Stimulated activated CD8-positive, alpha-beta memory T cell treated with anti-CD3 and anti-CD28 coated beads, Interleukin-4, amount 100 ng/mL, for 48 hours (primary cell): ENCODE results near the gene CHRNB4.

Source experiments
- DNase-seq: peaks from one replicate; pipeline ENCODE4 v3.0.0-alpha.2; 2020

CHRNB4 gene

GRCh38 chr15:78630886-78631633 is 9.9 kb downstream of the CHRNB4 start:
- no peak for DNase-seq

- DNase-seq: no peak
These were observed 11.3 kb downstream of the CHRNB4 start for GRCh38 chr15:78629716-78630065.

DNA sequence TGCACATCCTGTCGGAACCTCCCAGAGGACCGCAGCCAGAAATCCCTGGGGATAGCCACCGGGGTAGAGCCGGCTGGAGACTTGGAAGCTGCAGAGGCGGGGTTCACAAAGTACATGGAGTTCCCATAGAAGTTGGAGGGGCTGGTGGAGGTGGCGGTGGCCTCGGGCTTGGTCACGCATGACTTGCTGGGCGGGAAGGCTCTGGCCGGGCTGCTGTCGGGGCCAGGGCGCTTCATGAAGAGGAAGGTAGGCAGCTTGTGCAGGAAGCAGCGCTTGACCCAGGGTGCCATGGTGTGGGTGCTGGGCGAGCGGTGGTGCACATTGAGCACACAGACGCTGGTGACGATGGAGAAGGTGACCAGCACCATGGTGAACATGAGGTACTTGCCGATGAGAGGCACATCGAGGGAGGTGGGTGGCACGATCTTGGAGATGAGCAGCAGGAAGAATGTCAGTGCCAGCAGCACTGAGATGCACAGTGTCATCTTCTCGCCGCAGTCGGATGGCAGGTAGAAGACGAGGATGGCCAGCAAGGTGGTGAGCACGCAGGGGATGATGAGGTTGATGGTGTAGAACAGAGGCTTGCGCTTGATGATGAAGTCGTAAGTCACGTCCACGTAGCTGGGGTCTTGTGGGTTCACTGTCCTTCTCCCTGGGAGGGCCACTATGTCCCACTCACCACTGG is 11.8 kb downstream of the CHRNB4 start:
- DNase-seq: no peak

DNA sequence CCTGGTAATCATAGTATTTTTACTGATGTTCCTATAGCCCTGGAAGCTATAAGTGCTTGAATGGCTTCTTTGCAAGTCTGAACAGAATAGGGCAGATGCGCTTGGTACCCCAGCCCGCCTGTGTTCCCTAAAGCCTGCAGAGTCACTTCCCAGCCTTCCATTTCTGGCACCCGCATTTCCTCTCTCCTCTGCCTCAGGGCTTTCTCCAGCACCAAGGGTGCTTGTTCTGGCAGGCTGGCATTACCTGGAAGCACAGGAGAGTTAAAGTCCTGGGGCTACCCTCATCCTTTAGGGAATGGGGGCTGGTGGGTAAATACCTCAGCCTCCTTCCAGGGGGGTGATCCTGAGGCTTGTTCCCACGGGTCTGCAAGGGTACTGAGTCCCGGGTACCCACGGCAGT is 12.8 kb downstream of the CHRNB4 start:
- no peak for DNase-seq

- DNase-seq: no peak
These were observed 13.7 kb downstream of the CHRNB4 start for GRCh38 chr15:78627348-78627747.

DNA sequence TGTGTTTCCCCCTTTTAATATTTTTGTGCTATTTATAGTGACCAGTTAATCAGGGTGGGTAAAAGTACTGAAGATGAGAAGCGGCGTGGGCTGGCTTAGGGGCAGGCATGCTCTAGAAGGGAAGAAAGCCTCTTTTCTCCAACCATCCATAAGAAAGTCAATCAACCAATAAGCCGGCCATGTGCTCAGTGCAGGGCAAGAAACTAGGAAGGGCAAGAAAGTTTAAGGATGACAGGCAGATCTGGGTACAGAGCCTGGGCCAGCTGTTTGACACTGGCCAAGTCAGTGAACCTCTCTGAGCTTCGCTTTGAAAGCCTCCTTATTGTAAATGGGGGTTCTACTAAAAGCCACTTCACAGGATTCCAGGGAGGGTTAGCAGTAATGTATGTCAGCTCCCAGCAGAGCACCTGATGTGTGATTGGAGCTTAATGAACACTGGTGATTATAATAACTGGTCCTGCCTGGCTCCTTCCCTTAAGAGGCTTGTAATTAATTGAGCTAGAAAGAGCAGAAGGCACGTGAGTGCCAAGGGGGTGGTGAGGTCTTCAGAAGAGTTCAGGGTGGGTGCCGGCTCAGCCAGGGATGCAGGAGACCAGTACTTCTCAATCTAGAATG is 14.5 kb downstream of the CHRNB4 start:
- DNase-seq: no peak

- DNase-seq: no peak
These were observed 15.3 kb downstream of the CHRNB4 start for GRCh38 chr15:78625606-78626280.

- no peak for DNase-seq
These were observed 16.1 kb downstream of the CHRNB4 start for GRCh38 chr15:78624651-78625590.

DNA sequence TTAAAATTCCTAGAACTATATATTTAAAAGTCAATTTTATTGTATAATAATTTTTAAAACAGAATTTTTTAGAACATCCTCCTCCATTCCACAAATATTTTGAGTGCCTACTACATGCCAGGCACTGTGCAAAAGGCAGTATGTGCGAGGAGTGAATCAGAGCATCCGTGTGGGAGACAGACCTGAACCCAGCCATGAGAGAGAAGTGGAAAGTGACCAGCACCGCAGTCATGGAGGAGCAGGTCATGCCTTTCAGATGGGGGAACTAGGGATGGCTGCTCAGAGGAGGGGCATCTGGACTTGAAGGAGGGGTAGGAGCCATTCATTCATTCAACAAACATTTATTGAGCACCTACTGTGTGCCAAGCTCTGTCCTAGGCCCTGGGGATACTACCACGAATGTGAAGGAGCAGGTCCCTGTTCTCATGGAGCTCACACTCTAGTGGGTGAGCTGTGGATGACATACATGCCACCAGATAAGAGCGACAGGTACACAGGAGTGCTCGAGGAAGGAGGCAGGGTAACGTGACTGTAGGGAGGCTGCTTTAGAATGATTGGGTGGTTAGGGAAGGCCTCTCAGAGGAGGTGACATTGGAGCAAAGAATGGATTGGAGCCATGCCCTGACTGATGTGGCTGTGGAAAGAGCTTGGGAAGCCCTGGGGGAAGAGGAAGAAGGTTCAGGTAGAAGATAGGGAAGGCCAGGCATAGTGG is 17.1 kb downstream of the CHRNB4 start:
- DNase-seq: no peak

DNA sequence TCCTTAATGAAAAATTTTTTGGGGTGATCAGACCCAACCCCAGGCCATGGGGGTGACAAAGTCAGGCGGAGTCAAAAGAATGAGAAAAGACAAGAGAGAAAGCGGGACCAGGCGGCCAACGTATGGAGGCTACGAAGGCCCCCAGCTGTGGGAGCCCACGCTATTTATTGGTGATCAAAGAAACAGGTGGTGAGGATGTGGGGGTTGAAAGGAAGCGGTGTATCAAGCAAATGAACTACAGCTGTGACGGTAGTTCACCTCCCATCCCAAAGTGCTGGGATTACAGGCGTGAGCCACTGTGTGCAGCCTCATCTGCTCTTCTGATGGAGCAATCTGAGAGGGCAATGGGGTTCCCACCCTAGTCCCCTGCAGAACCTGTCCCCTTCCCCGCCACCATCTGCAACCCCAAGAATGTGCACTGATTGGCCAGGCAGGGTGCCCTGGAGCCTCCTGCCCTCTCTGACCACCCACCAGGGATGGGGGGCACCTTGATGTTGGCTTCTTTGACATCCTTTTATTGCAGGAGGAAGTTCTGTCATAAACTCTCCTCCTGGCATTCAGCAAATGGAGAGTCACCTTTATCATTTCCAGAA is 19.1 kb downstream of the CHRNB4 start:
- no peak for DNase-seq

DNA sequence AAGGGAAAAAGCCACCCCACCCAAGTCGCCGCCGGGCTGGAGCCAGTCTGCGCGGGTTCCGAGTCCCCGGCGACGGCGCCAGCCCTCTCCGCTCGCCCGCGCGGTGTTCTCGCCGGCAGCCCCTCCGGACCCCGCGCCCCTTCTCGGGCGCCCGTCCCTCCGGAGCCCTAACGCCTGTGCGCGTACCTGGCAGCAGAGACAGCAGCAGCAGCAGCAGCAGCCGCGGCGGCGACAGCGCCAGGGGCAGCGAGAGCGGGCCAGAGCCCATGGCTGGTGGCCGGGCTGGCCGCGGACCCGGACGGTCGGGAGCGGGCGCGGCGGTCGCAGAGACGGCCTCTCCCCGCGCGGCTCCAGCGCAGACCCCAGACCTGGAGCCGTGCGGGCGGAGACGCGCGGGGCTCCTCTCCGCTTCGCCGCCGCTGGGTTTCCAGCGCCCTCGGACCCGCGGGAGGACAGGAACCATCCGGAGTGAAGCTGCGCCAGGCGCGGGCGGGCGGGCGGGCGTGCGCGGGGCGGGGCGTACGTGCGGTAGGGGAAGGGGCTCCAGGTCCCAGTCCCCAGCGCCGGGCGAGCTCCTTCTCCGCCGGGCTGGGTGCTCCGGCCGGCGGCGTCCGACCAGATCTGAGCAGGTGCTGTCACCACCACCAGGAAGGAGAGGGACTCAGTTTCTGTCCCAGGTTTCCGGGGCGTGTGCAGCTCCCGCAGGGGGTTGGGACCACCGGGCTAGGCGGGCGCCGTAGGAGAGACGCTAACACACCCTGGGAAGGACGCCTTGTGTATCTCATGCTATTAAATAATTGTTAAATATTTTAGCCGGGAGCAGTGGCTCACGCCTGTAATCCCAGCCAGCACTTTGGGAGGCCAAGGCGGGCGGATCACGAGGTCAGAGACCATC is 20.2 kb downstream of the CHRNB4 start, which contains the start of gene CHRNA3:
CHRNA3 (minus strand) TSS at position 470 of the 895 bp plus-strand sequence; CDS start at position 268, 202 bp downstream.
- DNase-seq: no peak

DNA sequence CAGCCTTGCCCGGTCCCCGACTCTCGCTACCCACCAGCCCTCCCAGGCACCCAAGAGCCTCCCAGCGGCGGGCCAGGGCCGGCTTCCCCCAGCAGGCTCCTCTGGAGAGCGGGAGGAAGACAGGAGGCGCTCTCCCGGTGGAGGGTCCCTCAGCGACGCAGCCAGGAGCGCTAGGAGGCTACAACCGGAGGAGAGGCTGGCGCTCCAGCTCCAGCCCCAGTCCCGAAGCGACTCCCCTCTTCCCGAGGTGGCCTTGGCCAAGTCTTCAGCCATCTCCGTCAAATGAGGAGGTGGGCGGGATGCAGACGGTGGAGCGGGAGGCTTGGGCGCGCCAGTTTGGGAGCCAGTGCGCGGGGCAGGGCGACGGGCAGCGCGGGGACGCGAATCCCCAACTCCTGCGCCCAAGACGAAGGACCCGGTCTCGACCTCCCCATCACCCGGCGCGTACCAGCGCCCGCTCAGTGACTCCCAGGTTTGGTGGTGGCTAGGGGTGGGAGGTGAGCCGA is 20.9 kb downstream of the CHRNB4 start:
- DNase-seq: no peak

GRCh38 chr15:78619022-78619950 is 21.7 kb downstream of the CHRNB4 start:
- no peak for DNase-seq

GRCh38 chr15:78618490-78618934 is 22.5 kb downstream of the CHRNB4 start:
- DNase-seq: peak; percentile 96

- no peak for DNase-seq
These were observed 22.9 kb downstream of the CHRNB4 start for GRCh38 chr15:78618064-78618463.

- peak; percentile 4 for DNase-seq
These were observed 23.5 kb downstream of the CHRNB4 start for GRCh38 chr15:78617516-78617915.

GRCh38 chr15:78617076-78617475 is 23.9 kb downstream of the CHRNB4 start:
- DNase-seq: peak; percentile 17

- no peak for DNase-seq
These were observed 24.5 kb downstream of the CHRNB4 start for GRCh38 chr15:78616506-78616905.

DNA sequence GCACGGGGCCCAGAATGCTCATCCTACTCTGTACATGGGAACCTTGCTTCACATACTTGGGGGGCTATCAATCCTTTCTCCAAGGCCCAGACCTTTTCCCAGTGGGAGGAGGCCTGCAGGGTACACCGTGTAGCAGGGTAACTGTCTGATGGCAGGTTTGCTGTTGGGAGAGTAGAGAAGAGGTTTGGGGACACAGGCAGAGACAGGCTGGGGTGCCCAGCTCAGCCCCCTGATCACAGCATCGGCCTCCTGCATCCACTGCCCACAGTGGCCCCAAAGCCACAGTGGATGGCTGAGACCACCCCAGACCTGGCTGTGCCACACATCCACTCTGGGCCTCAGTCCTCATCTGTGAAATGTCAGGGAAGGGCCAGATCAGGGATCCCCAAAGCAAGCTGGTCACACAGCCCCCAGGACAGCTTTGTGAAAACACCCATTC is 25.8 kb downstream of the CHRNB4 start:
- DNase-seq: no peak
